OCI-LY3 (cell line): ENCODE data around the gene SHISAL2B.

Source experiments
- CTCF ChIP-seq: fragments of 200-600, 300-600 bp; sonication (generic); IDR thresholded peaks from 2 replicates; pipeline ENCODE4 v1.5.1; 2014; ENCODE audit warnings: antibody characterized with exemption, low read length, low read depth
- EZH2phosphoT487 ChIP-seq: fragments of 200-600 bp; shearing (Covaris generic); IDR thresholded peaks from 2 replicates; pipeline ENCODE4 v1.6.1; 2018; ENCODE audit warnings: antibody characterized with exemption, mixed run types, low read depth

GRCh38 chr5:64749385-64749784, 59.1 kb downstream of the SHISAL2B start:
- TF ChIP-seq CTCF (no peak), EZH2phosphoT487 (no peak)
